ENCODE results near the gene PKD1. TPM values are rescaled to one million over a fixed set of nuclear protein-coding genes. Genes with fewer than 3 reads are reported as not detected.

PKD1 gene
- total RNA-seq, 1 experiment from 2014 or later, result 102 TPM

- CTCF ChIA-PET, result interaction anchor here (0.8 to 1.3 kb wide), 2 partner anchors 20 to 34 kb away, joined by 3 to 5 read pairs; no protein-coding TSS in a partner anchor
- Mint-ChIP-seq H3K27ac (no peak overlapping the region; the same call in 1 of the 2 replicates), H3K4me3 (no peak overlapping the region), H3K36me3 (peaks cover 10% of the 10 kb centered on the region), H3K4me1 (peaks cover 26% of the 10 kb centered on the region), H3K27me3 (ENCODE audit: low read depth) (no peaks in the 10 kb centered on the region), H3K9me3 (no peaks in the 10 kb centered on the region)
- TF ChIP-seq ELF4 (CRISPR knock-in tag; IDR thresholded peaks at IDR 0.05; ENCODE audit: low read depth) (no peak), SP1 (CRISPR knock-in tag; conservative IDR thresholded peaks at IDR 0.05) (no peak), PRRX2 (CRISPR knock-in tag; IDR thresholded peaks at IDR 0.05) (no peak), FOXP1 (CRISPR knock-in tag; IDR thresholded peaks at IDR 0.05; ENCODE audit: borderline replicate concordance) (no peak), FOXJ3 (CRISPR knock-in tag; IDR thresholded peaks at IDR 0.05; ENCODE audit: borderline replicate concordance) (no peak), NR1H2 (CRISPR knock-in tag; IDR thresholded peaks at IDR 0.05) (no peak), MXD4 (CRISPR knock-in tag; IDR thresholded peaks at IDR 0.05; ENCODE audit: borderline replicate concordance) (no peak), ZNF512 (CRISPR knock-in tag; IDR thresholded peaks at IDR 0.05; ENCODE audit: borderline replicate concordance) (no peak)
- TF ChIP-seq, protein P1, sequence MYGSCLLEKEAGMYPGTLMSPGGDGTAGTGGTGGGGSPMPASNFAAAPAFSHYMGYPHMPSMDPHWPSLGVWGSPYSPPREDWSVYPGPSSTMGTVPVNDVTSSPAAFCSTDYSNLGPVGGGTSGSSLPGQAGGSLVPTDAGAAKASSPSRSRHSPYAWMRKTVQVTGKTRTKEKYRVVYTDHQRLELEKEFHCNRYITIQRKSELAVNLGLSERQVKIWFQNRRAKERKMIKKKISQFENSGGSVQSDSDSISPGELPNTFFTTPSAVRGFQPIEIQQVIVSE (CRISPR knock-in tag; IDR thresholded peaks at IDR 0.05; ENCODE audit: borderline replicate concordance), result no peak
- TF ChIP-seq, protein P2, sequence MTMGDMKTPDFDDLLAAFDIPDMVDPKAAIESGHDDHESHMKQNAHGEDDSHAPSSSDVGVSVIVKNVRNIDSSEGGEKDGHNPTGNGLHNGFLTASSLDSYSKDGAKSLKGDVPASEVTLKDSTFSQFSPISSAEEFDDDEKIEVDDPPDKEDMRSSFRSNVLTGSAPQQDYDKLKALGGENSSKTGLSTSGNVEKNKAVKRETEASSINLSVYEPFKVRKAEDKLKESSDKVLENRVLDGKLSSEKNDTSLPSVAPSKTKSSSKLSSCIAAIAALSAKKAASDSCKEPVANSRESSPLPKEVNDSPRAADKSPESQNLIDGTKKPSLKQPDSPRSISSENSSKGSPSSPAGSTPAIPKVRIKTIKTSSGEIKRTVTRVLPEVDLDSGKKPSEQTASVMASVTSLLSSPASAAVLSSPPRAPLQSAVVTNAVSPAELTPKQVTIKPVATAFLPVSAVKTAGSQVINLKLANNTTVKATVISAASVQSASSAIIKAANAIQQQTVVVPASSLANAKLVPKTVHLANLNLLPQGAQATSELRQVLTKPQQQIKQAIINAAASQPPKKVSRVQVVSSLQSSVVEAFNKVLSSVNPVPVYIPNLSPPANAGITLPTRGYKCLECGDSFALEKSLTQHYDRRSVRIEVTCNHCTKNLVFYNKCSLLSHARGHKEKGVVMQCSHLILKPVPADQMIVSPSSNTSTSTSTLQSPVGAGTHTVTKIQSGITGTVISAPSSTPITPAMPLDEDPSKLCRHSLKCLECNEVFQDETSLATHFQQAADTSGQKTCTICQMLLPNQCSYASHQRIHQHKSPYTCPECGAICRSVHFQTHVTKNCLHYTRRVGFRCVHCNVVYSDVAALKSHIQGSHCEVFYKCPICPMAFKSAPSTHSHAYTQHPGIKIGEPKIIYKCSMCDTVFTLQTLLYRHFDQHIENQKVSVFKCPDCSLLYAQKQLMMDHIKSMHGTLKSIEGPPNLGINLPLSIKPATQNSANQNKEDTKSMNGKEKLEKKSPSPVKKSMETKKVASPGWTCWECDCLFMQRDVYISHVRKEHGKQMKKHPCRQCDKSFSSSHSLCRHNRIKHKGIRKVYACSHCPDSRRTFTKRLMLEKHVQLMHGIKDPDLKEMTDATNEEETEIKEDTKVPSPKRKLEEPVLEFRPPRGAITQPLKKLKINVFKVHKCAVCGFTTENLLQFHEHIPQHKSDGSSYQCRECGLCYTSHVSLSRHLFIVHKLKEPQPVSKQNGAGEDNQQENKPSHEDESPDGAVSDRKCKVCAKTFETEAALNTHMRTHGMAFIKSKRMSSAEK (CRISPR knock-in tag; IDR thresholded peaks at IDR 0.05; ENCODE audit: borderline replicate concordance), result no peak
- TF ChIP-seq, protein P3, sequence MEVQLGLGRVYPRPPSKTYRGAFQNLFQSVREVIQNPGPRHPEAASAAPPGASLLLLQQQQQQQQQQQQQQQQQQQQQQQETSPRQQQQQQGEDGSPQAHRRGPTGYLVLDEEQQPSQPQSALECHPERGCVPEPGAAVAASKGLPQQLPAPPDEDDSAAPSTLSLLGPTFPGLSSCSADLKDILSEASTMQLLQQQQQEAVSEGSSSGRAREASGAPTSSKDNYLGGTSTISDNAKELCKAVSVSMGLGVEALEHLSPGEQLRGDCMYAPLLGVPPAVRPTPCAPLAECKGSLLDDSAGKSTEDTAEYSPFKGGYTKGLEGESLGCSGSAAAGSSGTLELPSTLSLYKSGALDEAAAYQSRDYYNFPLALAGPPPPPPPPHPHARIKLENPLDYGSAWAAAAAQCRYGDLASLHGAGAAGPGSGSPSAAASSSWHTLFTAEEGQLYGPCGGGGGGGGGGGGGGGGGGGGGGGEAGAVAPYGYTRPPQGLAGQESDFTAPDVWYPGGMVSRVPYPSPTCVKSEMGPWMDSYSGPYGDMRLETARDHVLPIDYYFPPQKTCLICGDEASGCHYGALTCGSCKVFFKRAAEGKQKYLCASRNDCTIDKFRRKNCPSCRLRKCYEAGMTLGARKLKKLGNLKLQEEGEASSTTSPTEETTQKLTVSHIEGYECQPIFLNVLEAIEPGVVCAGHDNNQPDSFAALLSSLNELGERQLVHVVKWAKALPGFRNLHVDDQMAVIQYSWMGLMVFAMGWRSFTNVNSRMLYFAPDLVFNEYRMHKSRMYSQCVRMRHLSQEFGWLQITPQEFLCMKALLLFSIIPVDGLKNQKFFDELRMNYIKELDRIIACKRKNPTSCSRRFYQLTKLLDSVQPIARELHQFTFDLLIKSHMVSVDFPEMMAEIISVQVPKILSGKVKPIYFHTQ (CRISPR knock-in tag; IDR thresholded peaks at IDR 0.05), result no peak
- DNase-seq (ENCODE audit: low spot score) (no peak), ATAC-seq (peak; percentile 21)
- POLR2A ChIA-PET, result no interaction called here
These were observed 25.3 kb upstream of the PKD1 start for GRCh38 chr16:2160915-2161551.

GRCh38 chr16:2159175-2159838, 23.6 kb upstream of the PKD1 start:
- Mint-ChIP-seq H3K27ac (peak overlapping the region; percentile 84), H3K4me1 (peaks cover 26% of the 10 kb centered on the region), H3K4me3 (no peak overlapping the region), H3K36me3 (peaks cover 14% of the 10 kb centered on the region), H3K9me3 (no peaks in the 10 kb centered on the region), H3K27me3 (ENCODE audit: low read depth) (no peaks in the 10 kb centered on the region; the same call in 1 of the 2 replicates)
- POLR2A ChIA-PET, result interaction anchor here (0.6 kb wide), 2 partner anchors 9 to 175 kb away, joined by 3 to 4 read pairs; partner anchors contain the start of gene GFER
- CTCF ChIA-PET, result interaction anchor here (1.6 kb wide), 1 partner anchor 19 kb away, joined by 4 read pairs; no protein-coding TSS in a partner anchor
- ATAC-seq (no peak), DNase-seq (ENCODE audit: low spot score) (no peak)
- TF ChIP-seq ZNF232 (CRISPR knock-in tag; IDR thresholded peaks at IDR 0.05) (no peak), ZNF138 (CRISPR knock-in tag; conservative IDR thresholded peaks at IDR 0.05) (no peak), FOXK1 (CRISPR knock-in tag; IDR thresholded peaks at IDR 0.05) (no peak), ZNF671 (CRISPR knock-in tag; IDR thresholded peaks at IDR 0.05) (no peak), ZNF263 (CRISPR knock-in tag; IDR thresholded peaks at IDR 0.05; ENCODE audit: low read depth) (no peak)
- TF ChIP-seq, protein P4, sequence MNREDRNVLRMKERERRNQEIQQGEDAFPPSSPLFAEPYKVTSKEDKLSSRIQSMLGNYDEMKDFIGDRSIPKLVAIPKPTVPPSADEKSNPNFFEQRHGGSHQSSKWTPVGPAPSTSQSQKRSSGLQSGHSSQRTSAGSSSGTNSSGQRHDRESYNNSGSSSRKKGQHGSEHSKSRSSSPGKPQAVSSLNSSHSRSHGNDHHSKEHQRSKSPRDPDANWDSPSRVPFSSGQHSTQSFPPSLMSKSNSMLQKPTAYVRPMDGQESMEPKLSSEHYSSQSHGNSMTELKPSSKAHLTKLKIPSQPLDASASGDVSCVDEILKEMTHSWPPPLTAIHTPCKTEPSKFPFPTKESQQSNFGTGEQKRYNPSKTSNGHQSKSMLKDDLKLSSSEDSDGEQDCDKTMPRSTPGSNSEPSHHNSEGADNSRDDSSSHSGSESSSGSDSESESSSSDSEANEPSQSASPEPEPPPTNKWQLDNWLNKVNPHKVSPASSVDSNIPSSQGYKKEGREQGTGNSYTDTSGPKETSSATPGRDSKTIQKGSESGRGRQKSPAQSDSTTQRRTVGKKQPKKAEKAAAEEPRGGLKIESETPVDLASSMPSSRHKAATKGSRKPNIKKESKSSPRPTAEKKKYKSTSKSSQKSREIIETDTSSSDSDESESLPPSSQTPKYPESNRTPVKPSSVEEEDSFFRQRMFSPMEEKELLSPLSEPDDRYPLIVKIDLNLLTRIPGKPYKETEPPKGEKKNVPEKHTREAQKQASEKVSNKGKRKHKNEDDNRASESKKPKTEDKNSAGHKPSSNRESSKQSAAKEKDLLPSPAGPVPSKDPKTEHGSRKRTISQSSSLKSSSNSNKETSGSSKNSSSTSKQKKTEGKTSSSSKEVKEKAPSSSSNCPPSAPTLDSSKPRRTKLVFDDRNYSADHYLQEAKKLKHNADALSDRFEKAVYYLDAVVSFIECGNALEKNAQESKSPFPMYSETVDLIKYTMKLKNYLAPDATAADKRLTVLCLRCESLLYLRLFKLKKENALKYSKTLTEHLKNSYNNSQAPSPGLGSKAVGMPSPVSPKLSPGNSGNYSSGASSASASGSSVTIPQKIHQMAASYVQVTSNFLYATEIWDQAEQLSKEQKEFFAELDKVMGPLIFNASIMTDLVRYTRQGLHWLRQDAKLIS (CRISPR knock-in tag; IDR thresholded peaks at IDR 0.05; ENCODE audit: borderline replicate concordance), result no peak
- TF ChIP-seq, protein P5, sequence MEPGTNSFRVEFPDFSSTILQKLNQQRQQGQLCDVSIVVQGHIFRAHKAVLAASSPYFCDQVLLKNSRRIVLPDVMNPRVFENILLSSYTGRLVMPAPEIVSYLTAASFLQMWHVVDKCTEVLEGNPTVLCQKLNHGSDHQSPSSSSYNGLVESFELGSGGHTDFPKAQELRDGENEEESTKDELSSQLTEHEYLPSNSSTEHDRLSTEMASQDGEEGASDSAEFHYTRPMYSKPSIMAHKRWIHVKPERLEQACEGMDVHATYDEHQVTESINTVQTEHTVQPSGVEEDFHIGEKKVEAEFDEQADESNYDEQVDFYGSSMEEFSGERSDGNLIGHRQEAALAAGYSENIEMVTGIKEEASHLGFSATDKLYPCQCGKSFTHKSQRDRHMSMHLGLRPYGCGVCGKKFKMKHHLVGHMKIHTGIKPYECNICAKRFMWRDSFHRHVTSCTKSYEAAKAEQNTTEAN (CRISPR knock-in tag; IDR thresholded peaks at IDR 0.05), result no peak
